Measurements from ENCODE around the gene ZNF831. TPM values are rescaled to one million over a fixed set of nuclear protein-coding genes. Genes with fewer than 3 reads are reported as not detected.
A peak's percentile ranks its signal among the peaks of the same experiment; 100 is the strongest.

ZNF831 gene
- total RNA-seq, 1 donor from 2014 or later: 0.41 TPM

- no peak for DNase-seq
Observed at GRCh38 chr20:59247731-59248684, 84.4 kb downstream of the ZNF831 start.

GRCh38 chr20:59250293-59250692 is 86.7 kb downstream of the ZNF831 start:
- DNase-seq: no peak

GRCh38 chr20:59253325-59253724 is 89.7 kb downstream of the ZNF831 start:
- DNase-seq: no peak

DNA sequence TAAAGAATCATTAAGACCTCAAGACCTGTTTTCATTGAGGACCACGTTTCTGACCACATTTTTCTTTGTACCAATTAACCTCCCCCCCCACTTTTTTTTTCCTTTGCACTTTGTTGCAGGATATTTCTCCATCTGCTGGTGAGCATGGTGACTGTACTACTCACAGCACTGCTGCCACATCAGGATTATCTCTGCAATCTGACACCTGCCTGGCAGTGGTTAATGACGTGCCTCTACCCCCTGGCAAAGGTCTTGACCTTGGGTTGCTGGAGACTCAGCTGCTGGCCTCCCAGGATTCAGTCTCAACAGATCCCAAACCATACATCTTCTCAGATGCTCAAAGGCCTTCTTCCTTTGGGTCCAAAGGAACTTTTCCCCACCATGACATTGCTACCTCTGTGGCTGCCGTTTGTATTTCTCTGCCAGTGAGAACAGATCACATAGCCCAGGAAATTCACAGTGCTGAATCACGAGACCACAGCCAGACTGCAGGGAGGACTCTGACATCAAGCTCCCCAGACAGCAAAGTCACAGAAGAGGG is 90.2 kb downstream of the ZNF831 start:
- DNase-seq: peak; percentile 24

GRCh38 chr20:59255256-59255655 is 91.6 kb downstream of the ZNF831 start:
- DNase-seq: no peak

GRCh38 chr20:59258221-59258621 is 94.6 kb downstream of the ZNF831 start:
- DNase-seq: peak; percentile 39

- DNase-seq: no peak
Observed at GRCh38 chr20:59259946-59260345, 96.3 kb downstream of the ZNF831 start.

- DNase-seq: no peak
Observed at GRCh38 chr20:59265298-59265697, 101.7 kb downstream of the ZNF831 start.

- DNase-seq: no peak
Observed at GRCh38 chr20:59268870-59269269, 105.2 kb downstream of the ZNF831 start.

- no peak for DNase-seq
Observed at GRCh38 chr20:59269411-59270025, 105.9 kb downstream of the ZNF831 start.

DNA sequence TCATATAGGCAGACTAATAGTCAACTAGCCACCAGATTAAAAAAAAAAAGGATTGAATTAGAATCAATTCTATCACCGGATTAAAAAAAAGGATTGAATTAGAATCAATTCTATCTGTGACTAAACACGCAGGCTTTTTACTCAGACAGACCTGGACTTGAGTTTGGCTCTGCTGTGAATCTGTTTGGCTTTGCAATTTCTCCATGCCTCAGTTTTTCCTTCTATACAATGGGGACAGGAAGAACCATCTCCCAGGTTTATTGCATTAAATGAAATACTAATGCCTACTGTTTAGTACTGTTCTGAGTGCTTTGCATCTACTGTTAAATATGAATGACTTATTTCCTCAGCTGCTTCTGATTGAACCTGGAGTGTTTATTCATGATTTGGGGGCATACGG is 106.8 kb downstream of the ZNF831 start:
- no peak for DNase-seq

DNA sequence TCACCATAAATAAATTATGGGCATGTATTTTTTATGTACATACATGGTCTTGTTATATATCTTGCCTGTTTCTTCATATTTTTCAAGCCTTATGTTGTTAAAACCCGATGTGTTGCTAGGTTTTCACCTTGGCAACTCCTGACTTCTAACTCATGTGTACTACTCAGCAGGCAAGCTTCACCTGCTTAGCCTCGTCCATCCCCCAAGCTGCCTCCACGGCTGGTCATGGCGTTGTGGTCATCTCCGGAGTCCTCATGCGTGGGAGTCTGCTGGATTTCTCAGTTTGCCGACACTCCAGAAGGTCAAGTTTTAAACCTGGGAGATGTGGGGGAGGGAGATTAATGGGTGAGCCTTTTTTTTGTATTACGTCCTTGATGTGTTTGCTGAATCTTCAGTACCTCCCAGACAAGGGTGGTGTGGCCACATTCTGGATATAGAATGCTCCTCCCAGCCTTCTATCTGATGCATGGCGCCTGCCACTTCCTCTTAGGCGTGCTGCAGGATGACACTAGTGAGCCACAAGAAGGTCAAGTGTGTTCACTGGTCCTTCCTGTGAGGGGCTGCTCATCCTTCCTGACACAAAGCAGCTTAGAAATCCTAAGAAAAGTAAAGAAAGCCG is 110.2 kb downstream of the ZNF831 start:
- no peak for DNase-seq

DNA sequence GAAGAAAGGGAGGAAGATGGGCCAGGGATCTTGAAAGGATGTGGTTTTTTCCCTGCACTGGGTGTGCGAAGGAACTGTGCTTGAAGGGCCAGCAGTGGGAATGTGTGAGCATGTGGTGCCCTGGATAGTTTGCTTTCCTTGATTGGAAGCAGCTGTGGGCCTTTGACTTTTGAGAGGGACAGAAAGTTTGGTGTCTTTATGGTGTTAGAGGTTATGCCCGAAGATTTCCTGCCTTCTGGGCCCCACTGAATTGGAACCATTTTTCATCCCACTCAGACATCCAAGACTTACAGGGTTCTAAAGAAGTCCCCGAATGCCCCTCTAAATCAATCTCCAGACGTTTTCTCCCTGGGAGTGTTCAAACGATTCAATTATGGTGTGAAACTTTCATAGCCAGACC is 113.3 kb downstream of the ZNF831 start:
- DNase-seq: peak; percentile 15

DNA sequence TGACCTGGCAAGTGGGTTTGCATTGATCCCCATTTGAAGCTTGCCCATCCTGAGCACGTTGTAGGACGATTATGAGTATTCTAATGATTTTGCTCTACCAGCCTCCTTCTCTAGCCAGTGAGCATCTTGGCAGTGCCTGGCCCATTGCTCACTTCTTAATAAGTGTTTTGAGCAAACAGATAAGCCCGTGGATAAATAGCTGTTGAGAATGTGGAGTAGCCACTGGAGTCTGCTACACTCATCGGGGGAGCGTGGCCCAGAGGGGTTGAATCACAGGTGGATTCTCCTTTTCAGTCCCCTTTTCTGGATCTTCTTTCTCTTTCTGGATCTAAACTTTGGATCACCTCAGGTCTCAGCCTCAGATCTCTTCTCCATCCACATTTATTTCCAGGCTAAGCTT is 120.8 kb downstream of the ZNF831 start:
- no peak for DNase-seq

DNA sequence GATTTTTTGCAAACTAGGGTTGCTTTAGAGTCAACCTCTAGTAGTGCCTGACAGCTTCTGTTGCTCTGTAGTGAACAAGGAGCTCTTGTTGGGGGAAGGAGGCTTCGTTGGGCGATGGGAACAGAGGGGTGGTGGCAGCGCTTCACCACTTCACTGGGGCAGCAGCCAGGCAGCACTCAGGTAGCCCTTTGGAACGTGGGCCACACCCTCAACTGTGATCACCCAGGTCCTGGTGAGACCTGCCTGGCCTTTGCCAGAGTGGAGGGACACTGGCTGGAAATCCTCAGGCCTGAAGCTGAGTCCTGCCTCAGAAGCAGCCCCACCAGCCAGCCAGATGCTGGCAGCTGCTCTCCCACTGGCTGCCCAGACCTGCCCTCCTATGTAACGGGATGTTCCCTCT is 126.4 kb downstream of the ZNF831 start:
- DNase-seq: no peak

GRCh38 chr20:59291740-59292383 is 128.2 kb downstream of the ZNF831 start:
- DNase-seq: no peak

- DNase-seq: peak; percentile 31
Observed at GRCh38 chr20:59295531-59295930, 131.9 kb downstream of the ZNF831 start.

GRCh38 chr20:59297686-59298085 is 134.1 kb downstream of the ZNF831 start:
- no peak for DNase-seq

GRCh38 chr20:59299945-59300332 is 136.3 kb downstream of the ZNF831 start:
- no peak for DNase-seq

DNA sequence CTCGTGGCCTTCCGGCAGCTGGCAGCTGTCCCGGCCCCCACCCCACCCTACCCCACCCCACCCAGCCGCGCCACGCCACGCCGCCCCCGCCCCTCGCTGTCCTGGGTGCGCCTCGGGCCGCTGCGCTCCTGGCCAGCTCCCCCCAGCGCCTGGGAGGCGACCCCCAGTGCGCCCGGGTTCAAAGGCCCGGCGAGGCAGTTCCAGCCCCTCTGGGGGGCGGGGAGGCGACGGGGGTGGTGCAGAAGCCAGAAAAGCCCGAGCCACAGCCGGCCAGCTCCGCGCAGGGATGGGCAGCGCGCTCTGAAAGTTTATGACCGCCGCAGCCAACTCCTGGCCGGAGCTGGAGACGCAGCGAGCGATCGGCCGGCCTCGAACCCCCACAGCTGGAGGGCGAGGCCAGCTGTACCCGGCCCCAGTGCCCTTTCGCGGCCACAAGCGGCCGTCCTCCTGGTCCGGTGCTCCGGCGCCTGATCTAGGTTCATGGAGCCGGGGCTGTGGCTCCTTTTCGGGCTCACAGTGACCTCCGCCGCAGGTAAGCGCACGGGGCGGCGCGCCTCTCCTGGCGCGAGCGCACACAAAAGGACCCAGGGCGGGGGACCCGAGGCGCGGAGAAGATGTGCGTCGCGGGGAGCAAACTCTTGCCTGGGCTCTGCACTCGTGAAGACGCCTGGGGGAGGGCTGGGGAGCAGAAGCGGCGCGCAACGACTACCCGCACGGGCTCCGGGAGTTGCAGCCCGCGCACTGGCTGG is 136.9 kb downstream of the ZNF831 start, which contains the start of gene EDN3:
EDN3 (plus strand) TSS at position 279 of the 749 bp plus-strand sequence; CDS start at position 481, 202 bp downstream.
- DNase-seq: no peak

DNA sequence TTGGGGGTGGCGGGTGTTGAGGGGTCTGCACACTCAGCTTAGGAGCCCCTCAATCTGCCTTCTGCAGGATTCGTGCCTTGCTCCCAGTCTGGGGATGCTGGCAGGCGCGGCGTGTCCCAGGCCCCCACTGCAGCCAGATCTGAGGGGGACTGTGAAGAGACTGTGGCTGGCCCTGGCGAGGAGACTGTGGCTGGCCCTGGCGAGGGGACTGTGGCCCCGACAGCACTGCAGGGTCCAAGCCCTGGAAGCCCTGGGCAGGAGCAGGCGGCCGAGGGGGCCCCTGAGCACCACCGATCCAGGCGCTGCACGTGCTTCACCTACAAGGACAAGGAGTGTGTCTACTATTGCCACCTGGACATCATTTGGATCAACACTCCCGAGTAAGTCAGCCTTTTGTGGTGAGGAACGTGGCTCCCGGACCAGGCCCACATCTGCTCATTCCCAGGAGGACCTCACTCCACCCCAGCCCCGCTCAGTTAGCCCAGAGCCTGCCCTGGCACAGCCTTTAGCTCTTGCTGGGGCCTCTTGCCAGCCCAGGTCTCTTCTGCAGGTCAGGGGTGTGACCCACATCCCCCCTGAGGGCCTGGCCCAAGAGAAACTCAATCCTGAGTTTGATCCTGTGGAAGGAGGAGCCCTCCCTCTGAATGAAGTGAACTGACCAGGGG is 137.9 kb downstream of the ZNF831 start:
- no peak for DNase-seq

Data from tongue (tissue), 2 donors.